RWPE2 (cell line): ENCODE results near the gene JADE2.

Experiments
- ATAC-seq: fragments of 200-7000 bp; cut with Tn5 transposase; 3 replicates; pipeline ENCODE4 v1.9.1; 2021; ENCODE audit warnings: low read depth
- DNase-seq: peaks from one replicate; pipeline ENCODE4 v3.0.0-alpha.2; 2020; ENCODE audit warnings: low spot score
- H3K27ac ChIP-seq: fragments of 450-650 bp; 2 replicates; pipeline ENCODE4 v1.5.1; 2017; ENCODE audit warnings: mild to moderate bottlenecking; ENCODE audit not compliant: poor library complexity, severe bottlenecking
- H3K27me3 ChIP-seq: fragments of 250-450 bp; sonication (Bioruptor Pico); 2 replicates; pipeline ENCODE4 v1.5.1; 2021; ENCODE audit warnings: mild to moderate bottlenecking, moderate library complexity; ENCODE audit not compliant: insufficient read depth, poor library complexity, severe bottlenecking
- H3K36me3 ChIP-seq: fragments of 250-450 bp; sonication (Bioruptor Pico); 2 replicates; pipeline ENCODE4 v1.5.1; 2020; ENCODE audit warnings: low read depth, mild to moderate bottlenecking, moderate library complexity
- H3K4me1 ChIP-seq: fragments of 250-450 bp; sonication (Bioruptor Pico); 2 replicates; pipeline ENCODE4 v1.5.1; 2021; ENCODE audit warnings: mild to moderate bottlenecking, moderate library complexity; ENCODE audit not compliant: insufficient read depth, poor library complexity, severe bottlenecking
- H3K4me3 ChIP-seq: fragments of 250-450 bp; sonication (Bioruptor Pico); 2 replicates; pipeline ENCODE4 v1.5.1; 2021; ENCODE audit warnings: mild to moderate bottlenecking, moderate library complexity; ENCODE audit not compliant: severe bottlenecking
- H3K9me3 ChIP-seq: fragments of 250-450 bp; sonication (Bioruptor Pico); 2 replicates; pipeline ENCODE4 v1.5.1; 2021; ENCODE audit warnings: mild to moderate bottlenecking, moderate library complexity; ENCODE audit not compliant: severe bottlenecking
- CTCF ChIP-seq: fragments of 450-650 bp; IDR thresholded peaks from one replicate; pipeline ENCODE4 v1.5.1; 2017; ENCODE audit warnings: mild to moderate bottlenecking, moderate library complexity; ENCODE audit not compliant: poor library complexity, severe bottlenecking

JADE2 gene

GRCh38 chr5:134527156-134527960 is 1.9 kb downstream of the JADE2 start:
- ATAC-seq = peak; percentile 66
- H3K4me1 ChIP-seq = peaks cover 5% of the 10 kb centered on the region
- TF ChIP-seq CTCF = peak; percentile 96
- no peaks in the 10 kb centered on the region for H3K9me3 ChIP-seq
- peaks cover 6% of the 10 kb centered on the region; the same call in 1 of the 2 replicates for H3K36me3 ChIP-seq
- peak; percentile 96 for DNase-seq
- no peaks in the 10 kb centered on the region for H3K27me3 ChIP-seq
- H3K4me3 ChIP-seq = peak overlapping the region; percentile 96
- peak overlapping the region; percentile 93 for H3K27ac ChIP-seq

GRCh38 chr5:134527961-134528424 is 2.5 kb downstream of the JADE2 start:
- H3K27me3 ChIP-seq = no peaks in the 10 kb centered on the region
- no peak for TF ChIP-seq CTCF
- no peaks in the 10 kb centered on the region for H3K9me3 ChIP-seq
- H3K4me3 ChIP-seq = peak overlapping the region; percentile 96
- H3K27ac ChIP-seq = peak overlapping the region; percentile 93
- H3K36me3 ChIP-seq = peaks cover 6% of the 10 kb centered on the region; the same call in 1 of the 2 replicates
- no peak for ATAC-seq
- no peak for DNase-seq
- H3K4me1 ChIP-seq = peaks cover 5% of the 10 kb centered on the region

GRCh38 chr5:134528556-134528955 is 3.1 kb downstream of the JADE2 start:
- no peak for TF ChIP-seq CTCF
- H3K27ac ChIP-seq = peak overlapping the region; percentile 93
- no peaks in the 10 kb centered on the region for H3K9me3 ChIP-seq
- ATAC-seq (no peak), DNase-seq (no peak)
- no peaks in the 10 kb centered on the region for H3K27me3 ChIP-seq
- peaks cover 4% of the 10 kb centered on the region for H3K4me1 ChIP-seq
- peaks cover 6% of the 10 kb centered on the region; the same call in 1 of the 2 replicates for H3K36me3 ChIP-seq
- H3K4me3 ChIP-seq = no peak overlapping the region

GRCh38 chr5:134529460-134529859 is 4.0 kb downstream of the JADE2 start:
- Histone ChIP-seq H3K27ac (no peak overlapping the region), H3K36me3 (peaks cover 6% of the 10 kb centered on the region; the same call in 1 of the 2 replicates), H3K4me1 (no peaks in the 10 kb centered on the region), H3K9me3 (no peaks in the 10 kb centered on the region), H3K27me3 (no peaks in the 10 kb centered on the region), H3K4me3 (no peak overlapping the region)
- no peak for DNase-seq
- no peak for TF ChIP-seq CTCF
- ATAC-seq = no peak
